Superior temporal gyrus (tissue), 1 donor: ENCODE measurements around the gene LRSAM1.

Experiments used
- DNase-seq: peaks from one replicate; pipeline ENCODE4 v3.0.0-alpha.2; 2016; ENCODE audit errors: extremely low spot score

LRSAM1 gene

DNA sequence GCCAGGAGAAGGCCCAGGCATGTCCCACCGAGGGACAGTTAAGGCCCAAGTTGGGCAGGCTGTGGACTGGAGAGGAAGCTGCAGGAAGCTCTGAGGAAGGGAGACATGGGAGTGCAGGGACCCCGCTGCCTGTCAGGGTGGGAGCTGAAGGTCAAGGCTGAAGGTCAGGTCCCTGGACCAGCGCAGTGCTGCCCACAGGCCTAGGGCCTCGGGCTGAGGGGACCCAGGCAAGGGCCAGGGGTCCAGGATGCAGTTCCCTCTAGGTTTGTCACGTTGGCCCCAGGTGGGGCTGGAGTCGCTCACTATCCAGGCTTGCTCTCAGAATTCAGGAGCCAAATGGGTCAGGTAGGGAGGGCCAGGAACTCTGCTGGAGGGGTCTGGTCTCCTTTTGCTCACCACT lies 84.1 kb downstream of the LRSAM1 start:
- DNase-seq = no peak

GRCh38 chr9:127535834-127536233 lies 84.5 kb downstream of the LRSAM1 start:
- no peak for DNase-seq

DNA sequence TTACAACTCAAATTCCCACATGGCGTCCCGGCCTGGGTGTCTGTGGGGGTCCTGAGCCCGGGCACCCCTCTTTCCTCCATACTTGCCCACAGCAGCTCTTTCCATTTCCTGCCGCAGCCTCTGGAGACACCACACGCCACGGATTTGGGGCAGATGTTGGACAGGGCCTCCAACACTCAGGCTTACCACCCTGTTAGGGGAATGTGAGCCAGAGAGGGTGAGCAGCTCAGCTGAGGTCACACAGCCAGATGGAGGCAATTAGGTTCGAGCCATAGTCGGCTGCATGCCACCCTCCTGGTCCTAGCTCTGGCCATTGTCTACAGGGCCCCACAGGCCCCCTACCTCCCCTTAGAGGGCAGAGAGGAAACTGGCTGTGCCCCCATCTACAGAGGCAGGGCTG lies 85.2 kb downstream of the LRSAM1 start:
- no peak for DNase-seq

DNA sequence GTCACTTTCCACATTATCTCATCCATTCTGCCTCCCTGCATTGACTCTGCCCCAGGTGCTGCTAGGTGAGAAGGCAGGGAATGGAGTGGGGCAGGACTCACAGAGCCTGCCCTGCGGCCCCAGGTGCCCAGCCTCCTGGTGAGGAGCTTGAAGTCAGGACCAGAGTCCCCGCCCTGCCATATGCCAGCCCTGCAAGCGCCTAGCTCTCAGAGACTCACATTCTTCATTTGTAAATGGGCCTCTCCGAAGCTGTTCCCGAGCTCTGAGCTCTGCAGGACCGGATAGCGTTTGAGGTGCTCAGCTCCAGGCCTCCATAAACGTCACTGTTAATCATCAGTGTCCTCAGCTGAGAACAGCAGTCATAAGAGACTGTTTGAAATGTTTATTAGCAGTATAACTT lies 85.7 kb downstream of the LRSAM1 start:
- no peak for DNase-seq

DNA sequence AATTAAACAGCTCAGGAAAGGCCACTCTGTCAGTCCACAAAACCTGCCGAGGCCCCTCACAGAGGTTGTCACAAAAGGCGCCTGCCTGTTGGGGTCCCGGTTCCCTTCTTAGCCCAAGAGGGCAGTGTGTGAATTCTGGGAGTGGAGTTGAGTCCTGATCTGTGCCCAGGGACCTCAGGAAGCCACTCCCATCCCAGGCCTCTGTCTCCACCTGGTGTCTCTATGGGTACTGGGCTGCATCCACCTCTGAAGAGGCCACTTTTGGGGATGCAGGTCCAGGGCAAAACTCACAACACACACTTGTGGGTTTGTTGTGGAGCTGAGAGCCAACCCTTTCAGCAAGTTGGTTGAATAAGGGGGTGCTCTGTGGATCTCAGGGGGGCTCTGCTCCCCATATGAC lies 86.5 kb downstream of the LRSAM1 start:
- no peak for DNase-seq

DNA sequence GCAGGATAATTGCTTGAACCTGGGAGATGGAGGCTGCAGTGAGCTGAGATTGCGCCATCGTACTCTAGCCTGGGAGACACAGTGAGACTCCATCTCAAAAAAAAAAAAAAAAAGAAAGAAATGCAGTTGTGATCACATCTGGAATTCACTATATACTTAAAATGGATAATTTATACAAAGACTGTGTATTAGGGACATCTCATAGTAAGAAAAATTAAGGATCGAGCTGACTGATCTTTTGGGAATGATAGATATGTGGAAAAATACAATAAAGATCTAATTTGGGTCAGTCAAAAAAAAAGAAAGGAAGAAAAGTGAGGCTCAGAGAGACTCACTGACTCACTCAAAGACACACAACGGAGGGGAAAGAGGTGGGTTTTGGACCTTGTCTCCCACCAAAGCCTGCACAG lies 87.5 kb downstream of the LRSAM1 start:
- no peak for DNase-seq

- no peak for DNase-seq
Observed at GRCh38 chr9:127539259-127539981, 88.1 kb downstream of the LRSAM1 start.

DNA sequence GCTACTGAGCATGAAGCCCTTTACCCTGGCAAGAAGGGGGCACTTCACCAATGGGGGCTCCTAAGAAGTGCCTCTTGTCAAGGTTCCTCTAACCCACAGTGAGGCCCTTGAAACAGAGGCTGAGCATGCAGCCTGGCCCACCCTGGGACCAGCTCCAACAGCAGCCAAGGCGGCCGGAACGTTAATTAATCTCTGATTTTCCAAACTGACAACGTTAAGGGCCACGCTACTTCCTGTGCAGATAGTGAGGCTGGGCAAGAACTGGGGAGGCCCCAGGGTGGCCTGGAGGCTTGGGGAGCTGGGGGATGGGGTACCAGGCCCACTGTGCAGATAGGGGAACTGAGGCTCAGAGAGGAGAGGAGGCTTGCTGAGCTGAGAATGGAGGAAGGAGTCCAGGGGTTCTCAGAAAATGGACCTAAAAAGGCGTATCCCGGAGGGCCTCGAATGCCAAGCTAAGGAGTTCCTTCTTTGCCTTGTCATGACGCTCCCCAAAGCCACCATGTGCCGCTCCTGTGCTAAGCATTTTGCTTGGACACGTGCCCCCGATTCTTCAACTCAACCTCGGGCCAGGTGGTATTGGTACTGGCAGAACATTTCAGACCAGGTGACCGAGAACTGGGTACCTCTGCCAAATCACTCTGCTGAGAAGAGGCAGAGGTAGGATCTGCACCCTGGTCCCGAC lies 88.8 kb downstream of the LRSAM1 start:
- no peak for DNase-seq

GRCh38 chr9:127540664-127541041 lies 89.3 kb downstream of the LRSAM1 start:
- no peak for DNase-seq

DNA sequence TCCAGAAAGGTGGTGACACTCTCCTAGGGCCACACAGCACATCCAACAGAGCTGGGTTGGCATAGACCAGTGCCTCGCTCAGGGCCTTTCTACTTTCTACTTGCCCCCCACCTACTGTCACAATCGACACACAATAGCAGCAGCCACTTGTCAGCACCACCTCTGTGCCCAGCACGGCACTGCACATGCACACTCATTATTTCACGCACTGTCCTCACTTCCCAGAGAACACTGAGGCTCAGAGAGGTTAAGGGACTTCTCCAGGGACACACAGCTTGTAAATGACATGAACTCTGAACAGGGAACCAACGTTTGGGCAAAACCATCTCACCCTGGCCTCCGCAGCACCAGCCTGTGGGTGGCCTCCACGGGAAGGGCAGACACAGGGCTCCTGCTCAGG lies 89.9 kb downstream of the LRSAM1 start:
- no peak for DNase-seq

- no peak for DNase-seq
Observed at GRCh38 chr9:127541865-127542264, 90.6 kb downstream of the LRSAM1 start.

- DNase-seq = no peak
Observed at GRCh38 chr9:127543221-127543620, 91.9 kb downstream of the LRSAM1 start.

GRCh38 chr9:127543973-127544533 lies 92.7 kb downstream of the LRSAM1 start:
- no peak for DNase-seq

DNA sequence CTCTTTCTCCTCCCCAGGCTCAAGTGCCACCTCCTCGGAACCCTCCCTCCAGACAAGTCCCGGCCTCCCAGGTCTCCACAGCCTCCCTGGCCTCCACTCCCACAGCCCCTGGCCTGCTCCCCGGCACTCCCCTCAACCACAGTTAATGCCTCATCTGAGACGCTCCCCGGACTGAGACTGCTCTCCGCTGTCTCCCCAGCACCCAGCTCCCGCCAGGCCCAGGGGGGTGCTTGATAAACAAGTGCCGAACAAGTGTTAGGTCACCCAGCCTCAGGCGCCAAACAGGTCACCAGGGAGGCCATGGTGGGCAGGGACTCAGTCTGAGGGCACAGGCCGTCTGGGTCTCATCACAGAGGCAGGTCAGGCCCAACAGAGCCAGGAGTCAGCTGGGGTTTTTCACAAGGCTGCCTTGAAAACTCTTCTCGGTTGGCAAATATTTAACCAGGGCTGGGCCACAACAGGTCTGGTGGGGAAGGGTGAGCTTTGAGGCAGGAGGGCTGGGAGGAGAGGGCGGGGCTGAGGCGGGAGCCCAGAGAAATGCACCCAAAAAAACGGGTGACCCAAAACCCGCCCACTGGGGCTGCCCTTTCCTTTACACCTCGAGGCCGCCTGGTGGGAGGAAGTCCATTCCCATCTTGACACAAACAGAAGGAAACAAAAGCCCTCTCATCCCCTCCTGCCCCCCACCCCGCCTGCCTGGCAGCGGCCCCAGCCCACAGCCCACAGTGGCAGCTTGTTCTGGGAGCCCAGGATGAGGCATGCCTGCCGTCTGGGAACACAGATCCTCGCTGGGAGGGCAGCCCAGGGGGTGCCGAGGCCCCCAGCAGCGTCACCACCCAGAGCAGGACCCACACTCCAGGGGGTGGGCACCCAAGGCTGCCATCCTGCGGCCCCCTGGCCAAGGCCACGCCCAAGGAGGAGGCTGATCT lies 94.2 kb downstream of the LRSAM1 start:
- peak; percentile 45 for DNase-seq

GRCh38 chr9:127546125-127546832 lies 95.0 kb downstream of the LRSAM1 start:
- no peak for DNase-seq

DNA sequence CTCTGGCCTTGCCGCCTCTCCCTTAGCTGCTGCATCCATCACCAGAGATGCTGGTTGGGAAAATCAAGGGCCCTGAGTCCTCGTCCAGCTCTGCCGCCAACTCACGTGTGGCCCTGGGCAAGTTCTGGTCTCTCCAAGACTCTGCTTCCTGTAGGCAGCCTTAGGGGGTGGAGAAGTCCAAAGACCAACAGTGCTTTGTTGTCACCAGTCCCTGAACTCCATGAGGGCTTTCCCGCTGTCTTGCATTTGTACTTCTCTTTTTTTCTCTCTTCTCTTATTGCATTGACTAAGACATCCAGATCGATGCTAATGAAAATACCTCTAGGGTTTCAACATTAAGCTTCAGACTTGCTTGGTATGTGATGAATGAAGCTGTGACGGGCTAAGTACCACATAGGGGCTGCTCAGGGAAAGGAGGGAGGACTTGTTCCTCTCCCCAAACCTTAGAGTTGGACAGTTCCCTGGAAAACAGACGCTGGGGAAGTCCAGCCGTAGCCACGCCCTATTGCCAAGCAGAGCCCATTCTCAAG lies 97.1 kb downstream of the LRSAM1 start:
- DNase-seq = no peak

DNA sequence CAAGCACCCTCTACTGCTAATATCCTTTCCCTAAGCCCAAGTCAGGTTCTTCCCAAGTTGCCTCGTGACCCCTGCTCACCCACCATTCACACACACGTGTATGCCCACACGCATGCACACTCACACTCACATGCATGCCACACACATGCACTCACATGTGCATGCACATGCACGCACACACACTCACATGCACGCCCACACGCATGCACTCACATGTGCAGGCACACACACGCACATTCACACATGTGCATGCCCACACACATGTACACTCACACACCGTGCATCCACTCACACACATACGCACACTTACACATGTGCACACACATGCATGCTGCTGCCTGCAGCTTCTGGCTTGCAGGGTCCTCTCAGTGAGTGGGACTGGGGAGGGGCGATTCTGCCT lies 97.9 kb downstream of the LRSAM1 start:
- DNase-seq = no peak

- DNase-seq = no peak
Observed at GRCh38 chr9:127549751-127550150, 98.4 kb downstream of the LRSAM1 start.

- DNase-seq = no peak
Observed at GRCh38 chr9:127550282-127550681, 99.0 kb downstream of the LRSAM1 start.

DNA sequence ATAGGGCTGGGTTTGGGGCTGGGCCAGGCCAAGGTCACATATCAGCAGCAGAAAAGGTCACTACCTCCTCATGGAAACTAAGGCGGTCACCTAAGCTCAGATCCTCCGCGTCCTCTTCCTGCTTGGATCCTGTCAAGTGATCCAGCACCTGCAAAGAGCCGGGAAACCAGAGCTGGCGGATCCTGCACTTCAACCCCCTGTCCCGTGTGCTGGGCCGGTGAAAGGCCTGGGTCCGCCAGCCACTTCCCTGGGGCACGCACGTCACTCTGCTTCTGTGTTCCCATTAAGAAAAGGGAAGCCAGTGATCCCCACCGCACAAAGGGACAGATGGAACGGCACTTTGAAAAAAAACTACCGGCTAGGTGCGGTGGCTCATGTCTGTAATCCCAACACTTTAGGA lies 99.4 kb downstream of the LRSAM1 start:
- no peak for DNase-seq
